GM10266 (cell line): ENCODE results near the gene AGMO.

Experiments
- DNase-seq: peaks from one replicate; pipeline ENCODE4 v3.0.0; 2012; ENCODE audit errors: extremely low spot score
- CTCF ChIP-seq: IDR thresholded peaks from 2 replicates; pipeline ENCODE4 v1.5.1; 2012; ENCODE audit warnings: mild to moderate bottlenecking, low read depth; ENCODE audit not compliant: control insufficient read depth, insufficient read depth; ENCODE audit errors: missing control alignments

The AGMO gene

GRCh38 chr7:15462721-15463389 lies 99.0 kb downstream of the AGMO start:
- no peak for DNase-seq
- TF ChIP-seq CTCF, result no peak

GRCh38 chr7:15461576-15461975 lies 100.2 kb downstream of the AGMO start:
- no peak for DNase-seq
- TF ChIP-seq CTCF, result no peak

GRCh38 chr7:15459018-15459615 lies 102.7 kb downstream of the AGMO start:
- TF ChIP-seq CTCF, result no peak
- no peak for DNase-seq

- TF ChIP-seq CTCF, result no peak
- no peak for DNase-seq
Measured at GRCh38 chr7:15457990-15458955, 103.5 kb downstream of the AGMO start.

- no peak for TF ChIP-seq CTCF
- DNase-seq, result no peak
Measured at GRCh38 chr7:15452670-15453069, 109.1 kb downstream of the AGMO start.

- no peak for TF ChIP-seq CTCF
- no peak for DNase-seq
Measured at GRCh38 chr7:15446722-15447121, 115.1 kb downstream of the AGMO start.
